K562 (cell line): Measurements from ENCODE around the gene GNAZ. TPM values are rescaled to one million over a fixed set of nuclear protein-coding genes. Genes with fewer than 3 reads are reported as not detected.

Experiments
- ATF3 ChIP-seq, 2 experiments: fragments of 450-650 bp in 1 of 2; sonication (generic) in 1 of 2; formaldehyde crosslinking in 1 of 2; IDR thresholded peaks in 1 of 2; conservative IDR thresholded peaks in 1 of 2; 2 replicates each; pipeline versions ENCODE4 v1.6.1 to v1.8.1; 2016 to 2023; ENCODE audit warnings: mild to moderate bottlenecking in 2 of 2, moderate library complexity in 2 of 2, inconsistent platforms in 1 of 2, missing genetic modification reagents in 1 of 2
- CHCHD3 ChIP-seq: fragments of 250-450 bp; sonication (Bioruptor Pico); IDR thresholded peaks from 2 replicates; pipeline ENCODE4 v2.1.2; 2022; ENCODE audit warnings: mild to moderate bottlenecking
- DPF2 ChIP-seq: fragments of 450-650 bp; IDR thresholded peaks from 2 replicates; pipeline ENCODE4 v1.6.1; 2016
- GTF2E2 ChIP-seq: fragments of 200-800 bp; sonication (Bioruptor generic); IDR thresholded peaks from 2 replicates; pipeline ENCODE4 v1.6.1; 2016; ENCODE audit warnings: missing genetic modification characterization, missing compliant biosample characterization
- JUND ChIP-seq, 2 experiments: IDR thresholded peaks; 2 replicates in 1 of 2; 3 replicates in 1 of 2; pipeline ENCODE4 v1.6.1; 2011; ENCODE audit warnings: borderline replicate concordance in 2 of 2, low read depth in 2 of 2, low read length in 2 of 2, improper control_type of control experiment in 1 of 2, missing biosample characterization in 1 of 2, missing genetic modification characterization in 1 of 2, missing genetic modification reagents in 1 of 2
- KAT2B ChIP-seq: IDR thresholded peaks from one replicate; pipeline ENCODE4 v1.6.1; 2012; ENCODE audit warnings: low read depth, mild to moderate bottlenecking, control low read depth, inconsistent platforms, low read length, moderate library complexity
- MYC ChIP-seq, 2 experiments: fragments of 250-450 bp in 1 of 2; sonication (Bioruptor Pico) in 1 of 2; IDR thresholded peaks; 2 replicates each; pipeline versions ENCODE4 v1.5.1 to v1.6.1; 2012 to 2021; ENCODE audit warnings: low read depth in 2 of 2, borderline replicate concordance in 1 of 2, improper control_type of control experiment in 1 of 2, low read length in 1 of 2, mild to moderate bottlenecking in 1 of 2, moderate library complexity in 1 of 2
- NR3C1 ChIP-seq: sonication (generic); formaldehyde crosslinking; IDR thresholded peaks from 2 replicates; pipeline ENCODE4 v1.8.1; 2022; ENCODE audit warnings: missing genetic modification reagents
- PATZ1 ChIP-seq: fragments of 250-450 bp; sonication (Bioruptor Pico); IDR thresholded peaks from 2 replicates; pipeline ENCODE4 v1.5.0; 2020; ENCODE audit warnings: mild to moderate bottlenecking, borderline replicate concordance
- PYGO2 ChIP-seq: fragments of 450-650 bp; IDR thresholded peaks from 2 replicates; pipeline ENCODE4 v1.6.1; 2016; ENCODE audit warnings: mild to moderate bottlenecking, missing genetic modification characterization, moderate library complexity, missing compliant biosample characterization
- RBM25 ChIP-seq: fragments of 200-400 bp; formaldehyde crosslinking; IDR thresholded peaks from 2 replicates; pipeline ENCODE4 v1.6.1; 2018; ENCODE audit warnings: low read length, low read depth, moderate library complexity; ENCODE audit not compliant: severe bottlenecking
- SIRT6 ChIP-seq: IDR thresholded peaks from one replicate; pipeline ENCODE4 v1.6.1; 2012; ENCODE audit warnings: low read depth, mild to moderate bottlenecking, control low read depth, inconsistent platforms, low read length, moderate library complexity
- SIX5 ChIP-seq, 2 experiments: IDR thresholded peaks; 2 replicates each; pipeline ENCODE4 v1.6.1; 2011; ENCODE audit warnings: low read length in 2 of 2, borderline replicate concordance in 1 of 2, low read depth in 1 of 2, mild to moderate bottlenecking in 1 of 2, moderate library complexity in 1 of 2; ENCODE audit not compliant: insufficient read depth in 1 of 2
- TOE1 ChIP-seq, 2 experiments: fragments of 450-650 bp in 1 of 2; sonication (generic) in 1 of 2; formaldehyde crosslinking in 1 of 2; IDR thresholded peaks; 2 replicates each; pipeline versions ENCODE4 v1.7.1 to v1.8.0; 2016 to 2022; ENCODE audit warnings: borderline replicate concordance in 2 of 2, mild to moderate bottlenecking in 2 of 2, antibody characterized with exemption in 1 of 2, inconsistent platforms in 1 of 2, low read depth in 1 of 2, missing genetic modification reagents in 1 of 2, moderate library complexity in 1 of 2
- TRIM28 ChIP-seq: fragments of 450-650 bp; IDR thresholded peaks from 2 replicates; pipeline ENCODE4 v1.6.1; 2017
- ZBED1 ChIP-seq: IDR thresholded peaks from 2 replicates; pipeline ENCODE4 v1.6.1; 2014
- ZNF23 ChIP-seq: fragments of 250-450 bp; sonication (Bioruptor Pico); IDR thresholded peaks from 2 replicates; pipeline ENCODE4 v1.4.0; 2020; ENCODE audit warnings: mild to moderate bottlenecking
- ZNF518B ChIP-seq: fragments of 250-450 bp; sonication (Bioruptor Pico); IDR thresholded peaks from 2 replicates; pipeline ENCODE4 v1.5.0; 2021; ENCODE audit warnings: mild to moderate bottlenecking, moderate library complexity
- ZNF695 ChIP-seq: fragments of 450-650 bp; formaldehyde crosslinking; IDR thresholded peaks from 2 replicates; pipeline ENCODE4 v1.4.0; 2020; ENCODE audit warnings: mild to moderate bottlenecking, moderate library complexity
- polyA plus RNA-seq, 8 experiments: library from polyadenylated mRNA; depleted of rRNA in 4 of 8; stranded (reverse) in 5 of 8; unstranded in 3 of 8; fragments of >200 nt; fragmentation: Nextera tagmentation in 2 of 8; fragmentation: Illumina TruSeq in 1 of 8; extraction: Ambion mirVana in 2 of 8; extraction: Trizol in 1 of 8; gene quantifications; 2 replicates each; pipeline versions ENCODE4 v1.2.1 to v1.2.3, GENCODE V29; 2011 to 2014; ENCODE audit warnings: inconsistent platforms in 1 of 8, missing spikeins in 1 of 8
- total RNA-seq, 7 experiments: library from RNA; depleted of rRNA in 6 of 7; stranded (reverse); fragments of >200 nt in 6 of 7; fragmentation: Illumina TruSeq in 2 of 7; extraction: Trizol in 2 of 7; gene quantifications; 2 replicates each; pipeline versions ENCODE4 v1.2.1 to v1.2.3, GENCODE V29; 2011 to 2021; ENCODE audit warnings: low replicate concordance in 1 of 7

The GNAZ gene
- total and polyA plus RNA-seq, 9 of the 15 experiments (the other 6 are each of a cell fraction or from before 2014, with no cell fraction given), result 0.04 to 0.22 (median 0.13) TPM; not detected in 3

GRCh38 chr22:23072077-23072910, 2.0 kb downstream of the GNAZ start (continued):
- no peak for TF ChIP-seq TRIM28
- TF ChIP-seq ZBED1, result no peak; the same call in 1 of the 2 replicates
- no peak for TF ChIP-seq NR3C1 (CRISPR knock-in tag)
- TF ChIP-seq MYC (IDR thresholded peaks at IDR 0.05; ENCODE audit: low read depth, low read length), result no peak
- TF ChIP-seq MYC (CRISPR knock-in tag; IDR thresholded peaks at IDR 0.05; ENCODE audit: borderline replicate concordance, low read depth), result no peak
- TF ChIP-seq ZNF23 (CRISPR knock-in tag), result no peak
- TF ChIP-seq CHCHD3 (CRISPR knock-in tag), result 0 out of 2 replicates have a peak, but pooled peaks have one; percentile 44
- TF ChIP-seq GTF2E2, result no peak
- TF ChIP-seq KAT2B, result no peak
- TF ChIP-seq SIX5 (IDR thresholded peaks at IDR 0.05; ENCODE audit: borderline replicate concordance in 1 of 2, insufficient read depth in 1 of 2, low read depth in 1 of 2, low read length in 2 of 2), result 0 out of 4 replicates have a peak, but pooled peaks of 1 of the 2 experiments have one; percentile 9
- no peak for TF ChIP-seq RBM25
- no peak for TF ChIP-seq ZNF695 (CRISPR knock-in tag)
- no peak for TF ChIP-seq PATZ1 (CRISPR knock-in tag)
- TF ChIP-seq JUND (IDR thresholded peaks at IDR 0.05; ENCODE audit: borderline replicate concordance, low read depth, low read length), result no peak
- no peak for TF ChIP-seq JUND (tag; IDR thresholded peaks at IDR 0.05; ENCODE audit: borderline replicate concordance, low read depth, low read length)
- TF ChIP-seq PYGO2 (tag), result no peak
- no peak for TF ChIP-seq SIRT6
- no peak for TF ChIP-seq ATF3 (IDR thresholded peaks at IDR 0.05)
- TF ChIP-seq ATF3 (CRISPR knock-in tag; conservative IDR thresholded peaks at IDR 0.05), result peak; percentile 33; the same call in 1 of the 2 replicates
- no peak for TF ChIP-seq DPF2
- no peak for TF ChIP-seq ZNF518B
- TF ChIP-seq TOE1 (IDR thresholded peaks at IDR 0.05; ENCODE audit: borderline replicate concordance), result no peak
- TF ChIP-seq TOE1 (CRISPR knock-in tag; IDR thresholded peaks at IDR 0.05; ENCODE audit: borderline replicate concordance, low read depth), result no peak
